Vagina (tissue), 2 donors: ENCODE results near the gene FGGY. TPM values are rescaled to one million over a fixed set of nuclear protein-coding genes. Genes with fewer than 3 reads are reported as not detected.
A peak's percentile ranks its signal among the peaks of the same experiment; 100 is the strongest.

Experiments
- DNase-seq, 2 donors: peaks; one replicate each; pipeline ENCODE4 v3.0.0-alpha.2; 2017; ENCODE audit errors: extremely low spot score in 2 of 2
- H3K27ac ChIP-seq: fragments of 200-600 bp; sonication (generic); one replicate; pipeline ENCODE4 v1.5.1; 2019
- H3K27me3 ChIP-seq: fragments of 200-600 bp; sonication (generic); one replicate; pipeline ENCODE4 v1.5.1; 2019
- H3K36me3 ChIP-seq, 2 donors: fragments of 200-600 bp; sonication (generic); one replicate each; pipeline ENCODE4 v1.5.1; 2017 to 2019
- H3K4me1 ChIP-seq: fragments of 200-600 bp; sonication (generic); one replicate; pipeline ENCODE4 v1.5.1; 2019
- H3K4me3 ChIP-seq, 2 donors: fragments of 200-600 bp; sonication (generic); 1 replicate in 1 of 2; 2 replicates in 1 of 2; pipeline ENCODE4 v1.5.1; 2016 to 2019
- H3K9me3 ChIP-seq: fragments of 200-600 bp; sonication (generic); one replicate; pipeline ENCODE4 v1.5.1; 2019
- POLR2A ChIP-seq, 2 donors: fragments of 450-650 bp; IDR thresholded peaks; one replicate each; pipeline ENCODE4 v1.6.1; 2017; ENCODE audit warnings: antibody characterized with exemption in 2 of 2, mild to moderate bottlenecking in 2 of 2, moderate library complexity in 2 of 2
- POLR2AphosphoS5 ChIP-seq, 2 donors: sonication (generic); formaldehyde crosslinking; IDR thresholded peaks; one replicate each; pipeline ENCODE4 v1.9.0; 2017; ENCODE audit warnings: antibody characterized with exemption in 2 of 2, mild to moderate bottlenecking in 2 of 2, low read depth in 1 of 2; ENCODE audit not compliant: insufficient read depth in 1 of 2
- intact Hi-C: fragments of 100-400 bp; cut with DNase I; formaldehyde crosslinking; loops from one replicate; pipeline ENCODE4 v1.15.1; 2023
- total RNA-seq: library from RNA; depleted of rRNA; stranded (reverse); fragments of >200 nt; gene quantifications from one replicate; pipeline ENCODE4 v1.2.3, GENCODE V29; 2016
- TF ChIP-seq, protein P1 (sequence below), 3 experiments: fragments of 450-650 bp in 2 of 3; fragments of 200-600 bp in 1 of 3; sonication (generic) in 1 of 3; IDR thresholded peaks; one replicate each; pipeline ENCODE4 v1.5.1; 2017 to 2019; ENCODE audit warnings: antibody characterized with exemption in 3 of 3, mild to moderate bottlenecking in 2 of 3, moderate library complexity in 2 of 3

The FGGY gene
- total RNA-seq, 1 donor from 2014 or later = 11.8 TPM

GRCh38 chr1:59446257-59446901 is 149.5 kb downstream of the FGGY start:
- no peaks in the 10 kb centered on the region for H3K9me3 ChIP-seq
- no peak for TF ChIP-seq POLR2AphosphoS5 (IDR thresholded peaks at IDR 0.05; ENCODE audit: insufficient read depth in 1 of 2, low read depth in 1 of 2)
- TF ChIP-seq, protein P1, sequence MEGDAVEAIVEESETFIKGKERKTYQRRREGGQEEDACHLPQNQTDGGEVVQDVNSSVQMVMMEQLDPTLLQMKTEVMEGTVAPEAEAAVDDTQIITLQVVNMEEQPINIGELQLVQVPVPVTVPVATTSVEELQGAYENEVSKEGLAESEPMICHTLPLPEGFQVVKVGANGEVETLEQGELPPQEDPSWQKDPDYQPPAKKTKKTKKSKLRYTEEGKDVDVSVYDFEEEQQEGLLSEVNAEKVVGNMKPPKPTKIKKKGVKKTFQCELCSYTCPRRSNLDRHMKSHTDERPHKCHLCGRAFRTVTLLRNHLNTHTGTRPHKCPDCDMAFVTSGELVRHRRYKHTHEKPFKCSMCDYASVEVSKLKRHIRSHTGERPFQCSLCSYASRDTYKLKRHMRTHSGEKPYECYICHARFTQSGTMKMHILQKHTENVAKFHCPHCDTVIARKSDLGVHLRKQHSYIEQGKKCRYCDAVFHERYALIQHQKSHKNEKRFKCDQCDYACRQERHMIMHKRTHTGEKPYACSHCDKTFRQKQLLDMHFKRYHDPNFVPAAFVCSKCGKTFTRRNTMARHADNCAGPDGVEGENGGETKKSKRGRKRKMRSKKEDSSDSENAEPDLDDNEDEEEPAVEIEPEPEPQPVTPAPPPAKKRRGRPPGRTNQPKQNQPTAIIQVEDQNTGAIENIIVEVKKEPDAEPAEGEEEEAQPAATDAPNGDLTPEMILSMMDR (IDR thresholded peaks at IDR 0.05) = no peak
- no peak for TF ChIP-seq POLR2A (IDR thresholded peaks at IDR 0.05)
- intact Hi-C loops = no loop called here
- no peak overlapping the region for H3K4me3 ChIP-seq
- peak overlapping the region; percentile 67 for H3K27ac ChIP-seq
- peaks cover 33% of the 10 kb centered on the region for H3K4me1 ChIP-seq
- H3K36me3 ChIP-seq = no peaks in the 10 kb centered on the region
- no peaks in the 10 kb centered on the region for H3K27me3 ChIP-seq
- DNase-seq = no peak

DNA sequence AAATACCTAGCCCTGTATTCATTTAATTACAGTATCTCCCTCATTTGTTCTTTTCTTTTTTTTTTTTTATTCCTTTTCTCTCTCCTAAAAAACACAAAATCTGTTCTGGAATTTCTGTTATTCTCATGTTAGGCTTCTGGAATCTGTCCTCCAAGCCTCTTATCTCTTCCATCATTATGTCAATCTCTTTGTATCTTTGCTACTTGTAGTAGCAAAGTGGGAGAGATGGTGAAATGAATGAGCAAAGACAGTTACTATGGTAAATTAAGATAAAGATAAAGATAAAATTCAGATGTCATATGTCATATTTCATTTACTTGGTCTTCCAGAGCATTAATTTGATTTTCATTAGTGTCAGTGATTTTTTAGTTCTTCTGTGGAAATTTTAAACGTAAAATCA is 155.1 kb downstream of the FGGY start:
- no peak for DNase-seq
- TF ChIP-seq POLR2AphosphoS5 (IDR thresholded peaks at IDR 0.05; ENCODE audit: insufficient read depth in 1 of 2, low read depth in 1 of 2) = no peak
- TF ChIP-seq, protein P1 (IDR thresholded peaks at IDR 0.05) = no peak
- TF ChIP-seq POLR2A (IDR thresholded peaks at IDR 0.05) = no peak
- H3K4me3 ChIP-seq = no peak overlapping the region

DNA sequence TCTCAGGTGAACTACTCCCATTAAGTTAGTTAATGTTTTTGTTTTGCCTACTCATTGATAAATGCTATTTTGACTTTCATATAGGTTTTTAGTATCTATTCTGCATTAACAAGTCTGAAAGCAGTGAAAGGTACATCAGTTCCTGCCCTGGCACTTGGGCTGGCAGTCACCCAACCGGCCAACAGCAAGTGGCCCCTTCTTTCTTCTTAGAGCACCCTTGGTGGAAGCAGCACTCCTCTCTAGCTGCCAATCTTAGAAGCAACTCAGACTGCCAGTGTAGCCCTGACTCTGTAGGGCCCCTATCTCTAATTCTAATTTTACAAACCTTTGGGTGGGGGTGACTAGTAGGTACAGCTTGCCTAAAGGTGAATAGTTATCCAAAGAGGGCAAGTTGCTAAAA is 155.7 kb downstream of the FGGY start:
- intact Hi-C loops = no loop called here
- no peaks in the 10 kb centered on the region for H3K9me3 ChIP-seq
- DNase-seq = no peak
- H3K36me3 ChIP-seq = no peaks in the 10 kb centered on the region
- TF ChIP-seq POLR2AphosphoS5 (IDR thresholded peaks at IDR 0.05; ENCODE audit: insufficient read depth in 1 of 2, low read depth in 1 of 2) (no peak), POLR2A (IDR thresholded peaks at IDR 0.05) (no peak)
- TF ChIP-seq, protein P1 (IDR thresholded peaks at IDR 0.05) = no peak
- no peak overlapping the region for H3K4me3 ChIP-seq
- H3K4me1 ChIP-seq = peaks cover under 1% of the 10 kb centered on the region
- H3K27ac ChIP-seq = no peak overlapping the region
- H3K27me3 ChIP-seq = no peaks in the 10 kb centered on the region

More for the DNA sequence above, 155.1 kb downstream of the FGGY start:
- H3K27ac ChIP-seq = no peak overlapping the region
- H3K36me3 ChIP-seq = no peaks in the 10 kb centered on the region
- intact Hi-C loops = no loop called here
- H3K9me3 ChIP-seq = no peaks in the 10 kb centered on the region
- H3K4me1 ChIP-seq = peaks cover 6% of the 10 kb centered on the region
- H3K27me3 ChIP-seq = no peaks in the 10 kb centered on the region

- no peaks in the 10 kb centered on the region for H3K9me3 ChIP-seq
- H3K27me3 ChIP-seq = no peaks in the 10 kb centered on the region
- H3K4me1 ChIP-seq = no peaks in the 10 kb centered on the region
- TF ChIP-seq, protein P1 (IDR thresholded peaks at IDR 0.05) = no peak
- TF ChIP-seq POLR2A (IDR thresholded peaks at IDR 0.05) = no peak
- no peak for TF ChIP-seq POLR2AphosphoS5 (IDR thresholded peaks at IDR 0.05; ENCODE audit: insufficient read depth in 1 of 2, low read depth in 1 of 2)
- H3K36me3 ChIP-seq = no peaks in the 10 kb centered on the region
- DNase-seq = no peak
- intact Hi-C loops = no loop called here
- H3K4me3 ChIP-seq = no peak overlapping the region
- no peak overlapping the region for H3K27ac ChIP-seq
Observed at GRCh38 chr1:59453297-59453968, 156.5 kb downstream of the FGGY start.

DNA sequence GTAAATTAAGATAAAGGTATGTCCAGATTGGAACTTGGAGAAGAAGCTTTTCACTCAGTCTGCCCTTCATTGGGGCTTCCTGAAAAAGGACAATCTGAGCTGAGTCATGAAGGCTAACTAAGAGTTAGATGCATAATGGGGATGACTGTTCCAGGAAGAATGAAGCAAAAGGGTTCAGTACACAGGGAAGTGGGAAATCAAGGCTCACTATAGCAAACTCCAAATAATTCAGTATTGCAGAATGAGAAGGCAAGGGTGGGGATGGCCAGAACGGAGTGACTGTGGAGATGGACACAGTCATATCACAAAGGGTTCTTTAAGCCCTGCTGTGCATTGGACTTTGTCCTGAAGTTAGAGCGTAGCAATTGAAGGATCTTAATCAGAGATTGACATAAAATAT is 158.3 kb downstream of the FGGY start:
- Histone ChIP-seq H3K9me3 (no peaks in the 10 kb centered on the region), H3K27ac (no peak overlapping the region), H3K27me3 (no peaks in the 10 kb centered on the region), H3K4me3 (no peak overlapping the region), H3K4me1 (no peaks in the 10 kb centered on the region), H3K36me3 (no peaks in the 10 kb centered on the region)
- intact Hi-C loops = no loop called here
- DNase-seq = no peak
- TF ChIP-seq, protein P1 (IDR thresholded peaks at IDR 0.05) = no peak
- TF ChIP-seq POLR2AphosphoS5 (IDR thresholded peaks at IDR 0.05; ENCODE audit: insufficient read depth in 1 of 2, low read depth in 1 of 2) (no peak), POLR2A (IDR thresholded peaks at IDR 0.05) (no peak)
